HG03045 (cell line): ENCODE results near the gene MYBBP1A.

Experiments
- ATAC-seq: cut with Tn5 transposase; IDR thresholded peaks from one replicate; pipeline ENCODE4 v1.9.1; 2021; ENCODE audit warnings: mild to moderate bottlenecking, moderate library complexity; ENCODE audit not compliant: unreplicated experiment

The MYBBP1A gene

GRCh38 chr17:4539025-4539424 is 16.2 kb downstream of the MYBBP1A start:
- no peak for ATAC-seq

- no peak for ATAC-seq
These were observed 16.8 kb downstream of the MYBBP1A start for GRCh38 chr17:4538236-4539002.

- ATAC-seq: no peak
These were observed 17.5 kb downstream of the MYBBP1A start for GRCh38 chr17:4537451-4538235.

GRCh38 chr17:4536742-4537411 is 18.3 kb downstream of the MYBBP1A start:
- no peak for ATAC-seq

GRCh38 chr17:4536259-4536741 is 18.9 kb downstream of the MYBBP1A start:
- no peak for ATAC-seq

- no peak for ATAC-seq
These were observed 19.4 kb downstream of the MYBBP1A start for GRCh38 chr17:4535667-4536258.

GRCh38 chr17:4534928-4535666 is 20.1 kb downstream of the MYBBP1A start:
- no peak for ATAC-seq

- no peak for ATAC-seq
These were observed 20.7 kb downstream of the MYBBP1A start for GRCh38 chr17:4534515-4534914.

- no peak for ATAC-seq
These were observed 21.4 kb downstream of the MYBBP1A start for GRCh38 chr17:4533523-4534504.

GRCh38 chr17:4532860-4533522 is 22.2 kb downstream of the MYBBP1A start:
- no peak for ATAC-seq

- no peak for ATAC-seq
These were observed 23.0 kb downstream of the MYBBP1A start for GRCh38 chr17:4531988-4532736.

- ATAC-seq: no peak
These were observed 24.1 kb downstream of the MYBBP1A start for GRCh38 chr17:4530799-4531730.

- ATAC-seq: no peak
These were observed 25.5 kb downstream of the MYBBP1A start for GRCh38 chr17:4529533-4530152.

- no peak for ATAC-seq
These were observed 27.5 kb downstream of the MYBBP1A start for GRCh38 chr17:4527566-4528125.

- no peak for ATAC-seq
These were observed 28.1 kb downstream of the MYBBP1A start for GRCh38 chr17:4527134-4527533.
